Mucosa of rectum (tissue), 2 donors: ENCODE results near the gene PKD1L1.

Experiments
- H3K27ac ChIP-seq, 2 donors: one replicate each; pipeline ENCODE4 v1.7.0; 2013; ENCODE audit warnings: inconsistent platforms in 2 of 2, low read depth in 2 of 2, low read length in 2 of 2
- H3K27me3 ChIP-seq, 2 donors: one replicate each; pipeline ENCODE4 v1.7.0; 2013; ENCODE audit warnings: low read length in 2 of 2; ENCODE audit not compliant: control insufficient read depth in 2 of 2, insufficient read depth in 2 of 2
- H3K36me3 ChIP-seq, 2 donors: one replicate each; pipeline ENCODE4 v1.7.0; 2013; ENCODE audit warnings: low read length in 2 of 2; ENCODE audit not compliant: control insufficient read depth in 2 of 2, insufficient read depth in 2 of 2
- H3K4me1 ChIP-seq, 2 donors: one replicate each; pipeline ENCODE4 v1.7.0; 2013; ENCODE audit warnings: low read length in 2 of 2, mild to moderate bottlenecking in 1 of 2; ENCODE audit not compliant: control insufficient read depth in 2 of 2, insufficient read depth in 2 of 2
- H3K4me3 ChIP-seq, 2 donors: one replicate each; pipeline ENCODE4 v1.7.0; 2013; ENCODE audit warnings: low read length in 2 of 2
- H3K9ac ChIP-seq, 2 donors: one replicate each; pipeline ENCODE4 v1.7.0; 2013; ENCODE audit warnings: low read length in 2 of 2, low read depth in 1 of 2, mild to moderate bottlenecking in 1 of 2
- H3K9me3 ChIP-seq, 2 donors: one replicate each; pipeline ENCODE4 v1.7.0; 2013; ENCODE audit warnings: low read length in 2 of 2; ENCODE audit not compliant: control insufficient read depth in 2 of 2
- donor health status: healthy.
- donor health status: Normal muscosa, but diverticular disease.

Gene PKD1L1

DNA sequence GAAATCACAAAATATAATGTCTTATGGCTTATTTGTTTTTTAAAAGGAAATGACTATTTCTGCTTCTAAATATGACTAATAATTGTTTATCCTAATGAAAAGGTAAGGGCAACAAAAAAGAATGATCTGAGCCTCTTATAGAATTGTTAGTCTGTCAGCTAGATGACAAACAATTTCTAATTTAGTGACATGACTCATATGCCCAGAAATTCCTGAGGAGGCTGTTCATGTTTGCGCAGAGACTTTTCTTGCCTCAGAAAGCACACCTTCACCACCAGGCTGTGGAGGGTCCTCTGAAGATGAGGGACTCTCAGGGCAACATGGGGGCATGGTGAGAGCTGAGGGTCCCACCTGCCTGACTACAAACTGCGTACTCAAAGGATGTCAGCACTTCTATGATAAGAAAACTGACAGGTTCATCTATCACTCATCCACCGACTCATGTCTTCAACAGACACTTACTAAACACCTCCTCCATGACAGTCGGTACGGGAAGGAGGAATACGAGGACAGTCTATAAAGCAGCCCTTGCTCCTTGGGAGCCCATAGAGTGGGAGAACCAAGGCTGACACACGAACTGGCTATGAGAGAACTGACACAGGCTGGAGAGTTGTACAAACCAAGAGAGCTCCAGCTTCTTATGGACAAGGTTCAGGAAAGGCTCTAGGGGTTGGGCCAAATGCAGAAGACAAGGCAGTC is 102.0 kb downstream of the PKD1L1 start:
- Histone ChIP-seq H3K9me3 (no peaks in the 10 kb centered on the region), H3K4me3 (no peak overlapping the region), H3K36me3 (no peaks in the 10 kb centered on the region), H3K4me1 (no peaks in the 10 kb centered on the region), H3K27me3 (peaks cover 0 to 2% of the 10 kb centered on the region in 2 donors), H3K9ac (no peak overlapping the region), H3K27ac (no peak overlapping the region)

DNA sequence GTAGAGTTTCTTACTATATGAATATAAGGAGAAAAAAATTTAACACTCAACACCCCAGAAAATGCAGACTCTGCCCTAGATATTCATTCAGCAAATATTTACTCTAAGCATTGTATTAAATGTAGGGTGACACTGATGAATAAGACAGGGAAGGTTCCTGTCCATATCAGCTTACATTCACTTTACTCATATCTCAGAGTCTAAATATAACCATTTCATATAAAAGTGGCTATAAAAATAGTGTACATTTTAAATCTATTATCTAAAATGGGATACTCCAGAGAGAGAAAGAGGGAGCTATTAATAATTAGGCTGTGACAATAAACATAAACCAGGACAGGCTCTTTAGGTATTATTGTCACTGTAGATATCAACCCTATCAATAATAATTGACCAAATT is 104.0 kb downstream of the PKD1L1 start:
- no peak overlapping the region for H3K4me3 ChIP-seq
- no peak overlapping the region for H3K27ac ChIP-seq
- no peaks in the 10 kb centered on the region for H3K36me3 ChIP-seq
- H3K9ac ChIP-seq, result no peak overlapping the region
- no peaks in the 10 kb centered on the region for H3K4me1 ChIP-seq
- peaks cover 0 to 2% of the 10 kb centered on the region in 2 donors for H3K27me3 ChIP-seq
- H3K9me3 ChIP-seq, result no peaks in the 10 kb centered on the region

- Histone ChIP-seq H3K27me3 (peaks cover 0 to 2% of the 10 kb centered on the region in 2 donors), H3K9ac (no peak overlapping the region), H3K4me1 (no peaks in the 10 kb centered on the region), H3K9me3 (no peaks in the 10 kb centered on the region), H3K36me3 (no peaks in the 10 kb centered on the region), H3K4me3 (no peak overlapping the region), H3K27ac (no peak overlapping the region)
Observed at GRCh38 chr7:47843291-47843690, 105.0 kb downstream of the PKD1L1 start.

GRCh38 chr7:47839381-47839780 is 108.9 kb downstream of the PKD1L1 start:
- Histone ChIP-seq H3K36me3 (no peaks in the 10 kb centered on the region), H3K4me3 (no peak overlapping the region), H3K27me3 (peaks cover 0 to 2% of the 10 kb centered on the region in 2 donors), H3K27ac (no peak overlapping the region), H3K9me3 (no peaks in the 10 kb centered on the region), H3K4me1 (no peaks in the 10 kb centered on the region), H3K9ac (no peak overlapping the region)

DNA sequence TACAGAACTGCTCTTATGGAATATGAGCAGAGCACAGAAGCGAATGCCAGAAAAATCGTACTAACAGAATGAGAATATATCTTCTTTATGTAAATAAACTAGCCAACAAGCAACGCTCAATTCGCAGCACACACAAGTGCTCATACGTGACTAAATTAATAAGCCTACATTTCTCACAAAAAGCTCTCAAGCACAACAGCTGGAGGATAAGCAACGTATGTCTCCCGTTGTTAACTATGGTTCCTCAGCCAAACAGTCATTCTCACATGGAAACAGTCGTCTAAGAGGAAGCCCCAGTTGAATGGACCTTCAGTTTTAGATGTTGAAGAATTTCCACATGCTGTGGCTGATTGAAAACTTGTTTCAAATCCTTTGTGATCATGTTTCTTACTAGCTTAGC is 110.4 kb downstream of the PKD1L1 start:
- no peaks in the 10 kb centered on the region for H3K36me3 ChIP-seq
- H3K27me3 ChIP-seq, result no peaks in the 10 kb centered on the region
- H3K4me3 ChIP-seq, result no peak overlapping the region
- no peaks in the 10 kb centered on the region for H3K9me3 ChIP-seq
- no peak overlapping the region for H3K27ac ChIP-seq
- no peaks in the 10 kb centered on the region for H3K4me1 ChIP-seq
- H3K9ac ChIP-seq, result no peak overlapping the region

- Histone ChIP-seq H3K27ac (no peak overlapping the region), H3K27me3 (no peaks in the 10 kb centered on the region), H3K36me3 (no peaks in the 10 kb centered on the region), H3K4me3 (no peak overlapping the region), H3K9me3 (no peaks in the 10 kb centered on the region), H3K9ac (no peak overlapping the region), H3K4me1 (no peaks in the 10 kb centered on the region)
Observed at GRCh38 chr7:47836503-47837202, 111.6 kb downstream of the PKD1L1 start.

DNA sequence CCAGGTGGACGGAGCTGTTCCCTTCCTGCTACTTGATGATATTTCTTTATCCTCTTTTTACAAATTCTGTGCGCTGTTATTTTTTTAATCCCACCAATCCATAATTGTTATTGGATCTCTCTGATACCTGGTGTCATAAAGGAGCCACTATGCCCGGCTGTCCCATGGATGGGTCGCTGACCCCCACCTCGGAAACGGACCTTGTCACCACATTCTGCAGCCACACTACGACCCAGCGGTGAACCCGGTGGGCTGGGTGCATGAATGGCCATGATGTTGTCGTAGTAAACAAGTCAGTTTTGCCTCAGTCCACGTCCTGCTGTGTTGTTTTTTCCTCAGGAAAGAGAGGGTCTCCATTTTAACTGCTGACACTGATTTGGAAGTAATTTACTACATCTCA is 112.2 kb downstream of the PKD1L1 start:
- H3K4me1 ChIP-seq, result no peaks in the 10 kb centered on the region
- H3K27ac ChIP-seq, result no peak overlapping the region
- H3K4me3 ChIP-seq, result no peak overlapping the region
- H3K27me3 ChIP-seq, result no peaks in the 10 kb centered on the region
- H3K9me3 ChIP-seq, result no peaks in the 10 kb centered on the region
- no peaks in the 10 kb centered on the region for H3K36me3 ChIP-seq
- no peak overlapping the region for H3K9ac ChIP-seq

DNA sequence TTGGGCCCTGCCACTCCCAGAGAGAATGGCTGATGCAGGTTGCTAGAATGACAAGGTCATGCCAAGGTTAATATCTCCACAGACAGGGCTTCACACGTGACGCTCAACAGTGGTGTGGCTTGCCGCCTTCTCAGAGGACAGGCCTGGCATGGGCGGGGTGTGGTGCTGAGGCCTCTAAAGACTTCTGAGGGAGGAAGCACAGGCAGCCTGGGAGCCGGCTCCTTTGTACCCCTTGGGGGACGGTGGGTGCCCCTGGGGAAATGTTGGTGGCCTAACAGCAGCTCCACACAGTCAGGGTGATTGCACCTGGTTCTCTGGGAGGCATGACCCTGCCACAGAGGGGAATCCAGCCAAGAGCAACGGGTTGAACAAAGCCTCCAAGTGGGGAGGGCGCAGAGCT is 115.1 kb downstream of the PKD1L1 start:
- no peaks in the 10 kb centered on the region for H3K4me1 ChIP-seq
- H3K27ac ChIP-seq, result no peak overlapping the region
- no peaks in the 10 kb centered on the region for H3K9me3 ChIP-seq
- no peak overlapping the region for H3K9ac ChIP-seq
- no peak overlapping the region for H3K4me3 ChIP-seq
- no peaks in the 10 kb centered on the region for H3K36me3 ChIP-seq
- H3K27me3 ChIP-seq, result no peaks in the 10 kb centered on the region

DNA sequence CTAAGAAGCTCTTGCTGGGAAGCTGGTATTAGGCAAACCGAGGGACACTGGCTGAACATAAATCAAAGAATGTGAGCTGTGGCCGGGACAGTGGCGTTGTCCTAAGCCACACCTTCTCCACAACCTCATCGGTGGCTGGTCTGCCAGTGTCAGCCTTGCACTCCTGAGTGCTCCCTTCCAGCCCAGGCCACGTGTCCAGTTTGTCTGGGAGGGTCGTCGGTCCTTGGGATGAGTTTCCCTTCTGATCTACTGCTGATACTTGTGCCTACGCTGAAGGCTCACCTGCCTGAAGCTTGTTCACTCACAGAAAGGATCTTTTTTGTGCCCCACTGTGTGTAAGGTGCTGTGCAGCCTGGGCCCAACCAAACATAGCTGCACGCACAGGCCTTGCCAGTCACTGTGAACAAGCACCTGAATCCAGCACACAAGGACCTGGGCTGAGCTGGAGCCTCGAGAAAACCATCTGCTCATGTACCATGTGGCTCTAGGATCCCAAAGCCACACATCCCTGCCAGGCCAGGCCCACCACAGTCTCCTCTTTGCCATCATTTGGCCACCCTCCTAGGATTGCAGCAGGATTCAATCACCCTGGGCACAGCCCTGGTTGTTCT is 116.1 kb downstream of the PKD1L1 start:
- H3K9ac ChIP-seq, result no peak overlapping the region
- no peaks in the 10 kb centered on the region for H3K27me3 ChIP-seq
- H3K9me3 ChIP-seq, result no peaks in the 10 kb centered on the region
- H3K36me3 ChIP-seq, result no peaks in the 10 kb centered on the region
- H3K4me3 ChIP-seq, result no peak overlapping the region
- no peak overlapping the region for H3K27ac ChIP-seq
- H3K4me1 ChIP-seq, result peaks cover 0 to 3% of the 10 kb centered on the region in 2 donors

GRCh38 chr7:47830015-47830414 is 118.3 kb downstream of the PKD1L1 start:
- H3K4me3 ChIP-seq, result no peak overlapping the region
- H3K9ac ChIP-seq, result no peak overlapping the region
- H3K4me1 ChIP-seq, result peaks cover 0 to 4% of the 10 kb centered on the region in 2 donors
- no peak overlapping the region for H3K27ac ChIP-seq
- no peaks in the 10 kb centered on the region for H3K36me3 ChIP-seq
- no peaks in the 10 kb centered on the region for H3K9me3 ChIP-seq
- no peaks in the 10 kb centered on the region for H3K27me3 ChIP-seq
